ENCODE results near the gene PLCB1. TPM values are rescaled to one million over a fixed set of nuclear protein-coding genes. Genes with fewer than 3 reads are reported as not detected.

The PLCB1 gene
- total RNA-seq, 4 donors from 2014 or later = 72.9 to 115 (median 76.3) TPM

DNA sequence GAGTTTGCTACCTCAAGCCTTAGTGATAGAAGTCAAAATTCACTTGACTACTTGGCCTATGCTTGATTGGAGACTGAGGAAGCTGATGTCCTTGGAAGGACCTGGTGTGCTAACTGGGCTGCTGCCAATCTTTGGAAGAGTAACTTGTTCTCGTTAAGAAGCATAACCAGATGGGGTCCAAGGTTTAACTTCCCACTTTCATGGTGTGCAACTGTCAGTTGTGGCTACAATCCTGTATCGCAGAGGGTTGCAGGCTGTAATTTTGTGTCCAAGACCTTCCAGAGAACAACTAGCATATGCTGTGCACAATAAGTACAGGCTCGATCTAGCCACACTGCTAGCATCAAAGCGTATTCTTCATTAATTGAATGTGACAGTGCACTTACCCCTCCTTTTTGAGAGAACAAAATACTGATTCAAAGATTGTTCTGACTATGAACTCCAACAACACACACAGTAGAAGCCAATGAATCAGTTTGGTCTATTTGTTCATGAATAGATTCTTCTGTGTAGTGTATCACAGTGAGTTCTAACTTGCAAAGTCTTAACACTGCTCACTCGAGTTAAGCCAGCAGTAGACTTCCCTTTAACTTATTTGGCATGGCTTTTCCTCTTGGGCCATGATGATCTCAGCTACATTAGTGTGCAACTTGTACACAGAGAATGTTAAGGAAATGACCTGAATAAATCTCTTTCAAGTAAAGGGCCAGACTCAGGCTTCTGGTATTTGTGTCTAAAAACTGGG lies 15.8 kb upstream of the PLCB1 start:
- intact Hi-C loops (cut with DNase I) = no loop called here
- no peak for DNase-seq (ENCODE audit: extremely low spot score)
- Histone ChIP-seq H3K9me3 (no peaks in the 10 kb centered on the region), H3K36me3 (no peaks in the 10 kb centered on the region), H3K27me3 (no peaks in the 10 kb centered on the region), H3K27ac (replicated peaks in 1 of 4) (peak overlapping the region in 1 of 4 donors; percentile 8), H3K4me3 (no peak overlapping the region), H3K4me1 (peaks cover 0 to 35% (median 27%) of the 10 kb centered on the region in 4 donors)
- TF ChIP-seq POLR2AphosphoS5 (IDR thresholded peaks at IDR 0.05) (no peak), EP300 (IDR thresholded peaks at IDR 0.05) (no peak), CTCF (IDR thresholded peaks at IDR 0.05) (no peak), POLR2A (IDR thresholded peaks at IDR 0.05; ENCODE audit: low read depth) (no peak)
- WGBS = 58% methylated on average over 5 of the region's 5 CpGs

GRCh38 chr20:8117636-8118035 lies 14.4 kb upstream of the PLCB1 start:
- H3K4me3 ChIP-seq = no peak overlapping the region
- intact Hi-C loops (cut with DNase I) = no loop called here
- 89% methylated on average over 3 of the region's 3 CpGs for WGBS
- no peak overlapping the region for H3K27ac ChIP-seq (replicated peaks in 1 of 4)
- no peaks in the 10 kb centered on the region for H3K27me3 ChIP-seq
- no peak for DNase-seq (ENCODE audit: extremely low spot score)
- peaks cover 0 to 35% (median 27%) of the 10 kb centered on the region in 4 donors for H3K4me1 ChIP-seq
- no peaks in the 10 kb centered on the region for H3K9me3 ChIP-seq
- no peaks in the 10 kb centered on the region for H3K36me3 ChIP-seq
- TF ChIP-seq CTCF (IDR thresholded peaks at IDR 0.05) (no peak), EP300 (IDR thresholded peaks at IDR 0.05) (no peak), POLR2AphosphoS5 (IDR thresholded peaks at IDR 0.05) (no peak)

DNA sequence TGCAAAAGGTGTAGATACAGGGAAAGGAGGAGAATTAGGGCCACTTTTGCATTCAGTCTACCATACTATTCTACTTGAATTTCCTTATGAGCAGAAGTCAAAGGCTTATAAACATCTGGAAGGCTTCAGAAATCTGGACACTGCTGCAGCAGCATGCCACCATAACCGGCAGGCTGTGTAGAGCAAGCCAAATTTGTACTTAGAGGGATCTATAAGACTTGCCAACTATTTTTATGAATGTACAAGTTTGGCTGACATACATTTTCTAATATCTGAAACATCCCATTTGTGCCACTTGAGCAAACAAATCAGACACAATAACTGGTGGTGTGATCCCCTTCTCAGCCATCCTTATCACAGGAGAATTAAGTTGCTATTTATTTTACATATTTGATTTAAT lies 14.0 kb upstream of the PLCB1 start:
- no peaks in the 10 kb centered on the region for H3K27me3 ChIP-seq
- no peak overlapping the region for H3K27ac ChIP-seq (replicated peaks in 1 of 4)
- H3K4me1 ChIP-seq = peaks cover 0 to 35% (median 27%) of the 10 kb centered on the region in 4 donors
- WGBS = 17% methylated on average over 1 of the region's 1 CpG
- H3K9me3 ChIP-seq = no peaks in the 10 kb centered on the region
- H3K36me3 ChIP-seq = no peaks in the 10 kb centered on the region
- intact Hi-C loops (cut with DNase I) = no loop called here
- DNase-seq (ENCODE audit: extremely low spot score) = no peak
- no peak for TF ChIP-seq POLR2A (IDR thresholded peaks at IDR 0.05; ENCODE audit: low read depth)
- no peak for TF ChIP-seq POLR2AphosphoS5 (IDR thresholded peaks at IDR 0.05)
- TF ChIP-seq EP300 (IDR thresholded peaks at IDR 0.05) = no peak
- no peak for TF ChIP-seq CTCF (IDR thresholded peaks at IDR 0.05)
- H3K4me3 ChIP-seq = no peak overlapping the region

GRCh38 chr20:8118760-8119159 lies 13.3 kb upstream of the PLCB1 start:
- WGBS = 74% methylated on average over 1 of the region's 1 CpG
- H3K4me1 ChIP-seq = peaks cover 0 to 35% (median 27%) of the 10 kb centered on the region in 4 donors
- H3K4me3 ChIP-seq = no peak overlapping the region
- TF ChIP-seq EP300 (IDR thresholded peaks at IDR 0.05) = no peak
- no peak for TF ChIP-seq POLR2AphosphoS5 (IDR thresholded peaks at IDR 0.05)
- TF ChIP-seq CTCF (IDR thresholded peaks at IDR 0.05) = no peak
- no peak for TF ChIP-seq POLR2A (IDR thresholded peaks at IDR 0.05; ENCODE audit: low read depth)
- H3K9me3 ChIP-seq = no peaks in the 10 kb centered on the region
- H3K36me3 ChIP-seq = no peaks in the 10 kb centered on the region
- DNase-seq (ENCODE audit: extremely low spot score) = no peak
- no peaks in the 10 kb centered on the region for H3K27me3 ChIP-seq
- intact Hi-C loops (cut with DNase I) = no loop called here
- no peak overlapping the region for H3K27ac ChIP-seq (replicated peaks in 1 of 4)

GRCh38 chr20:8121666-8122065 lies 10.4 kb upstream of the PLCB1 start:
- peaks cover 0 to 23% (median 17%) of the 10 kb centered on the region in 4 donors for H3K4me1 ChIP-seq
- WGBS = 98% methylated on average over 1 of the region's 1 CpG
- no peaks in the 10 kb centered on the region for H3K9me3 ChIP-seq
- no peak overlapping the region for H3K27ac ChIP-seq (replicated peaks in 1 of 4)
- H3K4me3 ChIP-seq = no peak overlapping the region
- intact Hi-C loops (cut with DNase I) = no loop called here
- no peak for TF ChIP-seq CTCF (IDR thresholded peaks at IDR 0.05)
- no peaks in the 10 kb centered on the region for H3K27me3 ChIP-seq
- DNase-seq (ENCODE audit: extremely low spot score) = no peak
- H3K36me3 ChIP-seq = no peaks in the 10 kb centered on the region

All from esophagus muscularis mucosa (tissue), 4 donors.